Aorta (tissue), 5 donors: ENCODE results near the gene SMPDL3B. TPM values are rescaled to one million over a fixed set of nuclear protein-coding genes. Genes with fewer than 3 reads are reported as not detected.

ENCODE experiments used
- ATAC-seq: fragments of 200-7000 bp; cut with Tn5 transposase; one replicate; pipeline ENCODE4 v1.9.1; 2022; ENCODE audit warnings: moderate library complexity; ENCODE audit not compliant: low FRiP score
- DNase-seq, 2 donors: peaks; one replicate each; pipeline ENCODE4 v3.0.0-alpha.2; 2020
- H3K27ac ChIP-seq, 2 donors: one replicate each; pipeline ENCODE4 v1.5.1; 2013; ENCODE audit warnings: low read length in 2 of 2, mild to moderate bottlenecking in 2 of 2, moderate library complexity in 2 of 2, control low read depth in 1 of 2, inconsistent platforms in 1 of 2, low read depth in 1 of 2
- H3K27me3 ChIP-seq, 2 donors: one replicate each; pipeline ENCODE4 v1.6.1; 2013; ENCODE audit warnings: control low read depth in 1 of 2, low read length in 1 of 2, mild to moderate bottlenecking in 1 of 2, moderate library complexity in 1 of 2; ENCODE audit not compliant: insufficient read depth in 2 of 2, control insufficient read depth in 1 of 2
- H3K36me3 ChIP-seq, 2 donors: one replicate each; pipeline ENCODE4 v1.6.1; 2013; ENCODE audit warnings: control low read depth in 1 of 2, low read length in 1 of 2, mild to moderate bottlenecking in 1 of 2; ENCODE audit not compliant: insufficient read depth in 2 of 2, control insufficient read depth in 1 of 2
- H3K4me1 ChIP-seq, 2 donors: one replicate each; pipeline ENCODE4 v1.6.1; 2013; ENCODE audit warnings: low read length in 2 of 2, control low read depth in 1 of 2, mild to moderate bottlenecking in 1 of 2, moderate library complexity in 1 of 2; ENCODE audit not compliant: insufficient read depth in 2 of 2, control insufficient read depth in 1 of 2
- H3K4me3 ChIP-seq, 2 donors: one replicate each; pipeline ENCODE4 v1.5.1; 2013; ENCODE audit warnings: low read length in 2 of 2, control low read depth in 1 of 2, mild to moderate bottlenecking in 1 of 2
- H3K9me3 ChIP-seq: one replicate; pipeline ENCODE4 v1.6.1; 2013; ENCODE audit warnings: mild to moderate bottlenecking, low read length; ENCODE audit not compliant: control insufficient read depth
- WGBS, 2 donors: extraction: QIAGEN DNeasy Blood & Tissue Kit; methylation state at CpG; one replicate each; pipeline ENCODE4 v1.1.7; 2013; 5-methylcytosine and 5-hydroxymethylcytosine counted together
- intact Hi-C, 2 donors: fragments of 100-400 bp; cut with DNase I; formaldehyde crosslinking; loops; one replicate each; pipeline versions ENCODE4 v1.14.2 to v1.15.0; 2022
- polyA plus RNA-seq, 2 donors: library from polyadenylated mRNA; stranded (reverse); fragments of 200-250 nt; gene quantifications; one replicate each; pipeline ENCODE4 v1.2.3, GENCODE V29; 2013
- total RNA-seq, 2 donors: library from RNA; stranded (reverse); fragmentation: NEBNext Ultra II Directional; extraction: Animal tissue kit (Norgen Biotek cat#: 25700); gene quantifications; one replicate each; pipeline ENCODE4 v1.2.1, GENCODE V29; 2021
- donor health status: healthy with polysubstance abuse.
- donor health status: Bipolar disorder and iron deficiency.
- donor health status: DM: no; HTN: no; CAD: no.
- donor health status: DM: no; HTN: no; CAD: no.
- donor health status: DM: yes; HTN: yes; CAD: no.

The SMPDL3B gene
- total and polyA plus RNA-seq, 4 donors, result 0.49 to 3.0 TPM; not detected in 2

DNA sequence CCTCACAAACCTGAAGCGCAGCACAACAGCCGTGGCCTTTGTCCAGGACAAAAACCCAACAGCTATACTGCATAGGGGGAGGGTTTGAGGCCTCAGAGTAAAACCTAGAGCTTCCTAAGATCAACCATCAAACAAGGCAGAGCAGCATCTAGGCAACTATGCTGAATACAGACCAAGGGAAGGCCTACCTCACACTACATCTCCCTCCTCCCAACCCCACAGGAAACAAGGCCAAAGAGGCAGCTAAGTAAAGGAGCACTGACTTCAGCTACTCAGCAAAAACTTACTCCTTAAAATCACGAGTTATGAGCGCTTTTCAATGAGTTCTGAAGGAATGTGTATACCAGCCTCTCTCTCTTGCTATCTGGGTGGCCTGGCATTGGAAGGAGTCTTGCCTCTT, 37.3 kb downstream of the SMPDL3B start:
- peaks cover 2 to 4% of the 10 kb centered on the region in 2 donors for H3K36me3 ChIP-seq
- WGBS, 2 donors, result 78 to 86% methylated on average over 4 of the region's 4 CpGs
- intact Hi-C loops, result no loop called here
- H3K27me3 ChIP-seq, result no peaks in the 10 kb centered on the region
- ATAC-seq, result no peak
- no peaks in the 10 kb centered on the region for H3K4me1 ChIP-seq
- no peak overlapping the region for H3K4me3 ChIP-seq
- DNase-seq, result no peak
- no peaks in the 10 kb centered on the region for H3K9me3 ChIP-seq
- H3K27ac ChIP-seq, result no peak overlapping the region

DNA sequence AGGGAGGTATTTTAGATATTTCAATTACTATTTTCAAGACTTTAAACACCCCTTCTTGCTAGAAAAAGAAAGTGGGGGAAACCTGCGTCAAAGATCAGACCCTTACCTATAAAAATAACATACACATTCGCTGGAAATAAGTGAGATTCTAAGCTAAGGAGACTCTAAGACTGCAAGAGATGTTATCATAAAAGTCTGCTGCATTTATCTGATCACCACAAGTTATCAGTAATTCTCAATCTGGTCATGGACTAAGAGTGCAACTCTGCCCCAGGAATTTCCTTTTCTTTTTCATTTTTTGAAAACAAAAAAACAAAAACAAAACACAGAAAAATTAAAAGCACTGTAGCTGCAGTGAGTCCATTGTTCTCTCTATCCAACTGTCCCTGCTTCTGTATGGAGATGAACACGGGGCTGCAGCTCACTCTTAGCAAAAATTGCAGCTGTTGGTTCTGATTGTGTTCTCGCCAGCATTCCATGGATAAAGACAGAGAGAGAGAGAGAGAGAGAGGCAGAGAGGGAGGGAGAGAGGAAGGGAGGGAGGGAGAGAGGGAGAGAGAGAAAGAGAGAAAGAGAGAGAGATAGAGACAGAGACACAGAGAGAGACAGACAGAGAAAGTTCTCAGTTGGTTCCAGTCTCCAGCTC, 39.1 kb downstream of the SMPDL3B start:
- Histone ChIP-seq H3K4me1 (no peaks in the 10 kb centered on the region), H3K4me3 (no peak overlapping the region), H3K36me3 (peaks cover 2 to 4% of the 10 kb centered on the region in 2 donors), H3K27ac (no peak overlapping the region), H3K27me3 (no peaks in the 10 kb centered on the region), H3K9me3 (no peaks in the 10 kb centered on the region)
- no peak for ATAC-seq
- DNase-seq, result no peak
- WGBS, 2 donors, result 79 to 81% methylated on average over 4 of the region's 4 CpGs
- intact Hi-C loops, result no loop called here

DNA sequence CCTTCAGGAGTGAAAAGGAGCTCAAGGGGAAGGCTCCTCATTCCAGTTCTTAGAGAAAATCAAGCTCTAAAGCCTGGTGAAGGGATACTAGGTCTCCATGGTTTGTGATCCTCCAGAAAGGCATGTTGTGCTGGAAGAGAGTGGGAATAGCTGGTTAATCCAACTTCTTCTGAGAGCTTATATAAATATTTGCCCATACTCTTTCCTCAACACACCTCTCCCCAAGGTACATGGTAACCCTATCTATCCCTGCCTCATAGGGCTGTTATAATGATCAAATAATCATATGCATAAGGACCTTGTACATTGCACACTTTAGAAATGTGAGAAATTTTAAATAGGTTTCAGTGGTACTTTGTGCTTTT, 39.6 kb downstream of the SMPDL3B start:
- Histone ChIP-seq H3K4me3 (no peak overlapping the region), H3K4me1 (no peaks in the 10 kb centered on the region), H3K27me3 (no peaks in the 10 kb centered on the region), H3K9me3 (no peaks in the 10 kb centered on the region), H3K36me3 (peaks cover 2 to 4% of the 10 kb centered on the region in 2 donors), H3K27ac (no peak overlapping the region)
- intact Hi-C loops, result no loop called here
- ATAC-seq (no peak), DNase-seq (no peak)

DNA sequence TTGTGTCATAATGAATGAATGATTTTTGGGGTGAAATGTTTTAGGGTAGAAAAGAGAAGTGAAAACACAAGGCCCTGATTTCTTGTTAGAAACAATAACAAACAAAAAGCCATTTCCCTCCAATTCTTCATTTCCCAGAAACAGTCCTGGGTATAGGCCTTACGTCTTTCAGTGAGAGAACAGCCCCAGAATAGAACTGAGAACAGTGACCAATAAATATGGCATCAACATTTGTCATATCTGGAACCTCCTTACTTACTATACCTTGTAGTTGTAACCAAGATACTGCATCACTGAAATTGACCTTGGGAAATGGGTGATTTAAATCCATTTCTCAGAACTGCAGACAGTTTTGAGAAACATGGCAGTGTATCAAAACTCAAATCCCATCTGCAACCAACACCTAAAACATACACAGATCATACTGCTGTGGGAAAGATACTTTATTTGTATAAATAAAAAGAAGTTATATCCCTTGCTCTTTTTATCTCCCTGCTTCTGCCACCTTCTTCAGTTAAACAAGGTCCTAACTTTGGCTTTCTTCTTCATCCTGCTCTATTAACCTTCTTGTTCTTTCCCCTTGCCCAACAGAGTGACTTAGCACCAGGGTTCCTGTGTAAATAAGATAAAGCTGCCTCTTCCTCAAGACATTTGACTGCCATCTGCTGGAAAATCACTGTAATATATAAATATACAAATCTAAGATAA, 44.5 kb downstream of the SMPDL3B start:
- Histone ChIP-seq H3K9me3 (no peaks in the 10 kb centered on the region), H3K36me3 (peaks cover 0 to 3% of the 10 kb centered on the region in 2 donors), H3K4me3 (no peak overlapping the region), H3K27me3 (no peaks in the 10 kb centered on the region), H3K27ac (no peak overlapping the region), H3K4me1 (no peaks in the 10 kb centered on the region)
- intact Hi-C loops, result loop anchor here in 1 of 2 donors (2.0 kb wide), 1 partner anchor 121 kb away; no protein-coding TSS in a partner anchor
- no peak for DNase-seq
- ATAC-seq, result peak; percentile 78
- WGBS, 2 donors, result 55 to 60% methylated on average over 1 of the region's 1 CpG

DNA sequence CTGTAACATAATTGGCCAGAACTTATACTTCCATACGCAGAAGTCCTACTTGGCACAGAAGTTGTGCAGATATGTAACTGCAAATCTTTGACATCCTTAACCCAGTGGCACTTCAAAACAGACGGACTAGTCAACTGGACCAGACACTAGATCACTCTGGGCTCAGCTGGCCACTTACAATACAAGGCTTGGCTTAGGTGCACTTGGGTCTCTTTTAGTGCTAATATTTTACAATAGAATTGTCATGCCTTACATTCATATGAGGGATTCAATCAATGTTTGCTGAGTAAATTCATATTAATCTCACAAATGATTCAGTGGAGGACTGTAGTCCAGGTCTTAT, 45.0 kb downstream of the SMPDL3B start:
- DNase-seq (no peak), ATAC-seq (no peak)
- WGBS, 2 donors, result 18 to 21% methylated on average over 2 of the region's 2 CpGs
- Histone ChIP-seq H3K36me3 (no peaks in the 10 kb centered on the region), H3K27me3 (no peaks in the 10 kb centered on the region), H3K9me3 (no peaks in the 10 kb centered on the region), H3K4me1 (no peaks in the 10 kb centered on the region), H3K27ac (no peak overlapping the region), H3K4me3 (no peak overlapping the region)
- intact Hi-C loops, result loop anchor here in 1 of 2 donors (2.0 kb wide), 1 partner anchor 121 kb away; no protein-coding TSS in a partner anchor

DNA sequence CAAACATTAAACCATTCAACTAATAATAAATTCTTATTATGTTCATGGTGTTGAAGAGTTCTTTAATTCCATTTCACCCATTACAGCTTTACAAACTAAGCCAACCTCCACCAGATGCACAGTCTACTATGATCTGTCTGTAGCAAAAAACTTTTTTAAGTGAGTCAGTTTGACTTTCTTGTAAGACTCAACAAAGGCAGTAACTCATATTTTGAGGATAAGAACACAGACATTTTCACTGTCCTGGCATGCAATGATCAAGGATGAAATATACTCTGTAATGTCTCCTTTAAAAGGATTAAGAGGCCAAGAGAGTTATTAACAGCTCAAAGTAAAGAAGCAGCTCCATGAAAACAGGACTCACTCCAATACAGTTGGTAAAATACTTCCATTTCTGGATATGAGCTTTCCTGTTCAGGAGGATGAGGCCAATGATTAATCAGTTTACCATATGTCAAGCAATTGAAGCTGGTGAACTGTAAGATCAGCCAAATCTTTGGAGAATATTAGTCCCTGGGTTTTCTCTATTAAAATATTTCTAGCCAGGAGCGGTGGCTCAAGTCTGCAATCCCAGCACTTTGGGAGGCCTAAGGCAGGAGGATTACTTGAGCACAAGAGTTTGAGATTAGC, 45.5 kb downstream of the SMPDL3B start:
- WGBS, 2 donors, result 89 to 93% methylated on average over 1 of the region's 1 CpG
- ATAC-seq, result no peak
- no peaks in the 10 kb centered on the region for H3K36me3 ChIP-seq

DNA sequence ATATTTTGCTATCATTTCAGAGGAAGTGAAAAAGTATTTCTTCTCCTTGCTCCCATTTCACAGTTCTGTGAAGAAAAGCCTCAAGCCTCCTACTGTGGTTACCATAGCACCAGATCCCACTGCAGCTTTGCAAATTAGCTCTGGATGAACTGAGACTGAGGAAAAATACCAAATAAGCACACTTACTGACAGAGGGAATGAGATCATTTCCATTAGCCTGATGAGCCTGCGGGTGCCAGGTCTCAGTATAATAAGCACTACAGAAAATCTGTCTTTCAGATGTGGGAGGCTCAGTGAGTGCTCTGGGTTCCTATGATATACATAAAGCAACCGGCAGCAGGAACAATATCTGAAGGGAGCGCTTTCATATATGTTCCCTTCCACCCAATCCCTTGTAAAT, 46.3 kb downstream of the SMPDL3B start:
- no peaks in the 10 kb centered on the region for H3K4me1 ChIP-seq
- no peak overlapping the region for H3K4me3 ChIP-seq
- no peak for ATAC-seq
- no peak overlapping the region for H3K27ac ChIP-seq
- WGBS, 2 donors, result 83 to 91% methylated on average over 3 of the region's 3 CpGs
- no peaks in the 10 kb centered on the region for H3K36me3 ChIP-seq
- no peaks in the 10 kb centered on the region for H3K27me3 ChIP-seq
- H3K9me3 ChIP-seq, result no peaks in the 10 kb centered on the region
- intact Hi-C loops, result no loop called here
- no peak for DNase-seq

More for the DNA sequence above, 45.5 kb downstream of the SMPDL3B start:
- no peaks in the 10 kb centered on the region for H3K27me3 ChIP-seq
- no peak for DNase-seq
- H3K27ac ChIP-seq, result no peak overlapping the region
- intact Hi-C loops, result no loop called here
- no peaks in the 10 kb centered on the region for H3K9me3 ChIP-seq
- no peaks in the 10 kb centered on the region for H3K4me1 ChIP-seq
- H3K4me3 ChIP-seq, result no peak overlapping the region

DNA sequence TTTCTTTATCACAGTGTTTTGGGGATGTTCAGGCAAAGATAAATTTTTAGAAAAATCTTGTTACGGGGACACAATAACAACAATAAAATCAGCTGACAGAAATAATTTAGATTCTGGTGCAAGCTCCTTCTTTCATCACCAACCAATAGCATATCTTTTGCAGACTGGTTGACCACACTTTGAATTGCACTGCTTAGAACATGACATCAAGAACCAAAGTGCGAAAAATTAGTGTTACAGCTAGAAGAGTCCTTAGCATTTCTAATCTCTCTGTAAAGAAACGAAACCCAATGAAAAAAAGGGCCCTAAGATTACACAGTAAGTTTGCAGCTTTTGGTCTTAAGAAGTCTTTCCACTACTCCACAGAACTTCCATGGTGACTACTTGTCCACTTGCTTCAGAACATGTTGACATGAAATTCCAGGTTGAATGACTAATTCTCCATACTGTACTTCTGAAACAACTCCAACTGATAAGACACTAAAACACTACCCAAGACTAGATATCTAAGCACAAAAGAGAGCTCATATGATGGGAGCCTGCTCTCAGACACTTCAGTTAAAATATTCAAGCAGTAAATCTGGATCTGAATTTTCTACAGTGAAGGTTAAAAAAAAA, 56.2 kb downstream of the SMPDL3B start:
- H3K36me3 ChIP-seq, result peaks cover 6 to 14% of the 10 kb centered on the region in 2 donors
- WGBS, 2 donors, result 93 to 94% methylated on average over 3 of the region's 3 CpGs

More for the DNA sequence above, 56.2 kb downstream of the SMPDL3B start:
- Histone ChIP-seq H3K27me3 (no peaks in the 10 kb centered on the region), H3K4me3 (no peak overlapping the region), H3K9me3 (no peaks in the 10 kb centered on the region), H3K4me1 (no peaks in the 10 kb centered on the region), H3K27ac (no peak overlapping the region)
- no peak for DNase-seq
- intact Hi-C loops, result no loop called here
- no peak for ATAC-seq
